Measurements from ENCODE around the gene KATNB1. TPM values are rescaled to one million over a fixed set of nuclear protein-coding genes. Genes with fewer than 3 reads are reported as not detected.

The KATNB1 gene
- total and polyA plus RNA-seq, 2 of the 8 experiments (the other 6 are each of a cell fraction or from before 2014, with no cell fraction given), result 50.2 to 60.4 TPM

DNA sequence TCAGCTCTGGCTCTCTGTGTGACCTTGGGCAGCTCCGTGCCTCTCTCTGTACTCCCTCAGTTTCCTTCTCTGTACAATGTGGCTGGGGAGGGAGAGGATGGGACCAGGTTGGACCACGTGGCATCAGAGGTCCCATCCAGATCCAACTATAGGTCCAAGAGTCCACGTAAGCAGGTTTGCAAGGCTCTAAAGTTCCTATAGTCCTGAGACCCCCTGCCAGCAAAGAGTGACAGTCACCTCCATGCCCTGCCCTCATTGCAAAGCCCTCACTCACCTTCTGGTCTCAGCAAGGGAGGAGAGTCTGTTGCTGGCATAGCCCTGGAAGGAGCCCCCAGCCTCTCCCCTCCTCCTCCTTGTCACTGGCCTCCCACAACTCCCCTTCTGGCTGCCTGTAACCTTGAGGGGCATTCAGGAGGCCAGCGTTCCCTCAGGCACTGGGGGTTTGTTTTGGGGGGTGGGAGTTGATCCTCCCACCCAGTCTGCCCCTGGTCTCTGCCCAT is 47.0 kb upstream of the KATNB1 start:
- no peak overlapping the region for H3K4me2 ChIP-seq (ENCODE audit: insufficient read depth in 1 of 2, low read depth in 2 of 2, low read length in 2 of 2)
- H2AFZ ChIP-seq (ENCODE audit: low read length), result no peak overlapping the region
- H3K56ac ChIP-seq (replicated peaks; ENCODE audit: insufficient read length, low read depth, low read length), result no peak overlapping the region
- no peaks in the 10 kb centered on the region for H3K36me3 ChIP-seq (ENCODE audit: control insufficient read depth in 2 of 4, insufficient read depth in 4 of 4, low read length in 3 of 4)
- H3K14ac ChIP-seq (ENCODE audit: insufficient read length), result no peak overlapping the region
- DNase-seq (ENCODE audit: low read depth in 1 of 2, low spot score in 2 of 2), result no peak
- no peak overlapping the region for H4K91ac ChIP-seq (replicated peaks; ENCODE audit: insufficient read length, low read length)
- no peak overlapping the region for H2BK5ac ChIP-seq (ENCODE audit: low read depth, low read length)
- H3K79me1 ChIP-seq (ENCODE audit: low read depth, low read length), result no peaks in the 10 kb centered on the region
- H3K4me1 ChIP-seq (replicated peaks in 1 of 4; ENCODE audit: control insufficient read depth in 3 of 4, insufficient read depth in 4 of 4, low read length in 3 of 4), result peaks cover 0 to 7% (median under 1%) of the 10 kb centered on the region in 4 experiments; a peak in 1 of 7 replicates
- no peak overlapping the region for H2BK120ac ChIP-seq (replicated peaks; ENCODE audit: low read depth, low read length)
- POLR2A ChIA-PET (ENCODE audit: partially characterized antibody), result interaction anchor here (1.0 to 2.1 kb wide), 2 partner anchors 11 to 14 kb away, joined by 4 to 6 read pairs; no protein-coding TSS in a partner anchor
- no peak overlapping the region for H3K18ac ChIP-seq (ENCODE audit: extremely low read depth, low read length)
- 73% methylated on average over 4 of the region's 4 CpGs; no CpG with 5 or more reads in 1 of the 2 experiments for WGBS, 2 experiments (ENCODE audit: extremely low coverage in 1 of 2, insufficient coverage in 1 of 2, insufficient read length in 1 of 2, insufficient replicate concordance in 2 of 2, low coverage in 1 of 2, low lambda C conversion rate in 2 of 2, missing lambda C conversion rate in 1 of 2)
- no peaks in the 10 kb centered on the region for H3K79me2 ChIP-seq (ENCODE audit: control insufficient read depth in 1 of 2, insufficient read depth in 2 of 2, low read length in 2 of 2)
- no peak overlapping the region for H3K4me3 ChIP-seq (ENCODE audit: extremely low read depth in 1 of 4, insufficient read depth in 2 of 4, low read depth in 3 of 4, low read length in 4 of 4)
- no peak for FAIRE-seq
- H2BK20ac ChIP-seq (ENCODE audit: low read length), result no peak overlapping the region
- no peak overlapping the region for H2BK12ac ChIP-seq (ENCODE audit: low read depth, low read length)
- H3K9ac ChIP-seq (replicated peaks in 1 of 4; ENCODE audit: extremely low read depth in 1 of 4, low read depth in 3 of 4, low read length in 3 of 4), result no peak overlapping the region
- H4K20me1 ChIP-seq (replicated peaks in 1 of 2; ENCODE audit: control insufficient read depth in 1 of 2, insufficient read depth in 2 of 2, low read length in 2 of 2), result no peaks in the 10 kb centered on the region
- no peak overlapping the region for H3K4ac ChIP-seq (replicated peaks; ENCODE audit: insufficient read length, low read depth, low read length)
- H3K23me2 ChIP-seq (ENCODE audit: low read depth, low read length), result no peaks in the 10 kb centered on the region
- no peaks in the 10 kb centered on the region for H3K27me3 ChIP-seq (replicated peaks in 1 of 4; ENCODE audit: control insufficient read depth in 3 of 4, extremely low read depth in 1 of 4, insufficient read depth in 3 of 4, low read length in 3 of 4)
- no peak overlapping the region for H4K8ac ChIP-seq (ENCODE audit: extremely low read depth, insufficient read depth, low read length)
- no peak overlapping the region for H3K23ac ChIP-seq (ENCODE audit: insufficient read length)
- no peak overlapping the region for H4K5ac ChIP-seq (ENCODE audit: insufficient read length, low read depth, low read length)
- H2BK15ac ChIP-seq (ENCODE audit: low read length), result no peak overlapping the region; the same call in 1 of the 2 replicates
- H3K27ac ChIP-seq (ENCODE audit: low read depth, low read length), result no peak overlapping the region
- H3K9me3 ChIP-seq (ENCODE audit: insufficient read depth in 2 of 2, low read depth in 1 of 2, low read length in 1 of 2), result no peaks in the 10 kb centered on the region
- TF ChIP-seq ZNF274 (IDR thresholded peaks at IDR 0.05; ENCODE audit: borderline replicate concordance, extremely low read depth, low read length), result no peak
- TF ChIP-seq BACH1 (IDR thresholded peaks at IDR 0.05; ENCODE audit: low read length), result no peak
- no peak for TF ChIP-seq SUZ12 (IDR thresholded peaks at IDR 0.05; ENCODE audit: low read length)
- TF ChIP-seq BCL11A (IDR thresholded peaks at IDR 0.05; ENCODE audit: low read depth in 2 of 2, low read length in 2 of 2), result no peak
- TF ChIP-seq JUN (IDR thresholded peaks at IDR 0.05; ENCODE audit: low read depth, low read length), result no peak
- TF ChIP-seq KDM4A (IDR thresholded peaks at IDR 0.05; ENCODE audit: low read depth, low read length, severe bottlenecking), result no peak
- no peak for TF ChIP-seq CHD2 (IDR thresholded peaks at IDR 0.05; ENCODE audit: low read length)
- TF ChIP-seq CREB1 (IDR thresholded peaks at IDR 0.05), result no peak
- TF ChIP-seq CHD1 (IDR thresholded peaks at IDR 0.05; ENCODE audit: low read depth, low read length), result no peak
- no peak overlapping the region for H2AK5ac ChIP-seq (ENCODE audit: low read depth, low read length)
- CTCF ChIA-PET (ENCODE audit: partially characterized antibody), result interaction anchor here (0.8 to 1.4 kb wide), 3 partner anchors 39 to 214 kb away, joined by 3 read pairs; no protein-coding TSS in a partner anchor

All from H1 (cell line).